Right ventricle myocardium superior (tissue), 1 donor: ENCODE results near the gene ZSWIM7. TPM values are rescaled to one million over a fixed set of nuclear protein-coding genes. Genes with fewer than 3 reads are reported as not detected.

ENCODE experiments used
- ATAC-seq: fragments of 200-7000 bp; cut with Tn5 transposase; one replicate; pipeline ENCODE4 v1.9.1; 2020; ENCODE audit warnings: mild to moderate bottlenecking; ENCODE audit not compliant: poor library complexity
- DNase-seq: peaks from one replicate; pipeline ENCODE4 v3.0.0-alpha.2; 2020
- intact Hi-C: fragments of 100-400 bp; cut with DNase I; formaldehyde crosslinking; loops from one replicate; pipeline ENCODE4 v1.11.2; 2022
- long read RNA-seq: library from polyadenylated mRNA; unstranded; transcript quantifications from one replicate; pipeline ENCODE4 v2.0.0, GENCODE V29; 2021
- total RNA-seq: library from RNA; stranded (reverse); fragmentation: NEBNext Ultra II Directional; extraction: Animal tissue kit (Norgen Biotek cat#: 25700); gene quantifications from one replicate; pipeline ENCODE4 v1.2.1, GENCODE V29; 2021
- donor health status: DM: no; HTN: yes; CAD: no; lungs with severe emphysema.

ZSWIM7 gene, protein sequence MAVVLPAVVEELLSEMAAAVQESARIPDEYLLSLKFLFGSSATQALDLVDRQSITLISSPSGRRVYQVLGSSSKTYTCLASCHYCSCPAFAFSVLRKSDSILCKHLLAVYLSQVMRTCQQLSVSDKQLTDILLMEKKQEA
- total RNA-seq, result 21.0 TPM
- long read RNA-seq, transcript ZSWIM7-201 (5 exons, 2,008 nt), result major isoform, 7 of 18 reads
- long read RNA-seq, partial matches to known transcripts, result 0 of 18 reads
- long read RNA-seq, other reads (novel, unspliced or antisense), result 7 of 18 reads

DNA sequence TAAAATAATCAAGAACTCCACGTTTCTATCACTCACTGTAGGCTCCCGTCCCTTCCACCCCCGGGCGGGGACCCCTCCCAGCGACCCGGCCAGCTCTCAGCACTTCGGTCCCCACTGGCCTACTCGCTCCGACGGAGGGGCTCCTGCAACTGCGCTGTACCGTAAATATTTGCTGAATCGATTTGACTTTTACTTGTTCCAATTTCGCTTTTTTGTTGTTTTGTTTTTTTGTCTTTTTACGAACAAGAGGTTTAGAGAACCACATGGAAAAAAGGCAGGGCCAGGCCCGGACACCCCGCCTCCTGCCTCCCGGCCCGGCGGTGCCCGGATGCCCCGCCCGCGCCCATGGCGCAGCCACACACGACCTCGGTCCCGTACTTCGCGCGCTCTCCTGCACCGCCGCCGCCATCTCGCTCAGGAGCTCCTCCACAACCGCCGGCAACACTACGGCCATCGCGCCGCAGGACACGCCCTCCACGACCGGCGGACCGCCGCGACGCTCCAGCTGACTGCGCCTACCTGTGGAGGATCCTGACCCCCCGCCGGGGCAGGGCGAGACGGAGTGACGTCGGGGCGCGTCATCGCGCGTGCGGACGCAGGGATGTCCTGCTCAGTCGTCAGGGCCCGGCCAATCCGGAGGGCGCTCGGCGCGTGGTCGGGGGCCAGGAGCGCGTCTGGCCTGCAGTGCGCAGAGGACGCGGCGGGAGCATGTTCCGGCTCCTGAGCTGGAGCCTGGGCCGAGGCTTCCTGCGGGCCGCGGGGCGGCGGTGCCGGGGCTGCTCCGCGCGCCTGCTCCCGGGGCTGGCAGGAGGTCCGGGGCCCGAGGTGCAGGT, at the start of gene ZSWIM7, which contains the start of gene TTC19:
TSS of gene ZSWIM7 (minus strand) at position 564 of the 833 bp plus-strand sequence. CDS start at position 454, 110 bp downstream.
TSS of gene TTC19 (plus strand) at position 684 of the 833 bp plus-strand sequence. CDS start at position 709, 25 bp downstream.
- DNase-seq, result peak; percentile 98
- peak; percentile 98 for ATAC-seq
- intact Hi-C loops, result loop anchor here (5.0 to 10.0 kb wide), 2 partner anchors 55 to 172 kb away; partner anchors contain the start of gene ADORA2B

- DNase-seq, result no peak
- no peak for ATAC-seq
- intact Hi-C loops, result no loop called here
Measured at GRCh38 chr17:16048811-16049449, 49.4 kb upstream of the ZSWIM7 start.

DNA sequence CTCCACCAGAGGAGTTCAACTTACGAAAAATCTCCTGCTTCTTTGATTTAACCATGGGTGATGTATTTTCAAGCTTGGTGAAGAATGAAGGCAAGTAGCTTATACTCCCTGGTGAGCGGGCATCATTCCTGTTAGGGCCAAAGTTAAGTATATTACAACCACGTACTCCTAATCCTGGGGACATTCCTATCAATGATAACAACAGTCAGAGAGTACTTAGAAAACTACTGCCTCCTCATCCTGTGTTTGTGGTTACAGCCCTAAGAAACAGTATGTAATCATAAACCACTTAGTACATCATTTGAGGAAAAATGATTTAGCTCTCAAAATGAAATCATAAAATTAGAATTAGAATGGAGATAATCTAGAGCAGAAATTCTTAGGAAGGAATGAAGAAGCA, 47.5 kb upstream of the ZSWIM7 start:
- intact Hi-C loops, result no loop called here
- ATAC-seq (no peak), DNase-seq (no peak)

- intact Hi-C loops, result no loop called here
- ATAC-seq (no peak), DNase-seq (no peak)
Measured at GRCh38 chr17:16044487-16044886, 45.0 kb upstream of the ZSWIM7 start.

DNA sequence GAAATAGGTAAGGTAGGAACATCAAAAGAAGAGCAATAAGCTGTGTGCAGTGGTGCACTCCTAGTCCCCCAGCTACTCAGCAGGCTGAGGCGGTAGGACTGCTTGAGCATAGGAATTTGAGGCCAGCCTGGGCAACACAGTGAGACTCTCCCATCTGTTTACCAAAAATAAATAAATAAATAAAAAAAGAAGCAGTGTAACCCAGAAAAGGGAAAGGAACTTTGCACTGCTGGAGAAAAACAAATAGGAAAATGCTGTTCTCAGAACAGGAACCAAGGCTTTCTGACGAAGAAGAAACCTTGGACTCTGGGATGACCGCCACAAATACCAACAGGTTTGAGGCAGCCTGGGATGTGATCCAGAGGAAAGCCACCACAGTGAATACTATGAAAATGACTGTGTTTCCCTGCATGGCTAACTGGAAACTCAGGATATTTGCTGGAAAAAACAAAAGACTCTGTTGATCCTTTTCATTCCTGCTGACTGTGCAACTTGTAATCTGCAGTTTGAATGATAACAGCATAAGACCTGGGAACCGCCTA, 41.3 kb upstream of the ZSWIM7 start:
- ATAC-seq (no peak), DNase-seq (no peak)
- intact Hi-C loops, result no loop called here

DNA sequence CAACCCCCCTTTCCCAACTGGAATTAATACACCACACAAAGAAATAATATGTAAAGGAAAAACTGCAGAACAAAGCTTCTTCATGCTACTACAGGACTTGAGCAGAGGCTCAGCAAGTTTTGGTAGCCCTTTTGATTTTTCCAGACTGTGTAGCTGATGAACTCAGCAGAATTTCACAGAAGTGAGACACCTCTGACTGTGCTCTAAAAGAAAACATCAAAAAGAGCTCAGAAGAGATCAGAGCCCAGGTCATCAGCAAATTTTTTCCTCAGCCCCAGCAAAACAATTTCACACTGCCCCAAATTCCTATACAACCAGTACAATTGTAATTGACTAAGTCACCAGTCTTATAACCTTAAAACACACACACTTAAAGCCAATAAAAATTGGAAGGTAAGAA, 38.1 kb upstream of the ZSWIM7 start:
- ATAC-seq (no peak), DNase-seq (no peak)
- intact Hi-C loops, result no loop called here

DNA sequence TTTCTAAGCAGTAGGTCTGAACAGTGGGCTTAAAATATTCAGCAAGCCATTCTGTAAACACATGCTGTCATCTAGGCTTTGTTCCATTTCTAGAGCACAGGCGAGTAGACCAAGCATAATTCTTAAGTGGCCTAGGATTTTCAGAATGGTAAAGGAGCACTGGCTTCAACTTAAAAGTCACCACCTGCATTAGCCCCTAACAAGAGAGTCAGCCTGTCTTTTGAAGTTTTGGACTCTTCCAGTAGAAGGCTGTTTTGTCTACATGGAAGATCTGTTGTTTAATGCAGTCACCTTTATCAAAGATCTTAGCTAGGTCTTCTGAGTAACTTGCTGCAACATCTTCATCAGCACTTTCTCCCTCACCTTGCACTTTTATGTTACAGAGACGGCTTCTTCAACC, 36.8 kb upstream of the ZSWIM7 start:
- no peak for ATAC-seq
- intact Hi-C loops, result no loop called here
- no peak for DNase-seq

DNA sequence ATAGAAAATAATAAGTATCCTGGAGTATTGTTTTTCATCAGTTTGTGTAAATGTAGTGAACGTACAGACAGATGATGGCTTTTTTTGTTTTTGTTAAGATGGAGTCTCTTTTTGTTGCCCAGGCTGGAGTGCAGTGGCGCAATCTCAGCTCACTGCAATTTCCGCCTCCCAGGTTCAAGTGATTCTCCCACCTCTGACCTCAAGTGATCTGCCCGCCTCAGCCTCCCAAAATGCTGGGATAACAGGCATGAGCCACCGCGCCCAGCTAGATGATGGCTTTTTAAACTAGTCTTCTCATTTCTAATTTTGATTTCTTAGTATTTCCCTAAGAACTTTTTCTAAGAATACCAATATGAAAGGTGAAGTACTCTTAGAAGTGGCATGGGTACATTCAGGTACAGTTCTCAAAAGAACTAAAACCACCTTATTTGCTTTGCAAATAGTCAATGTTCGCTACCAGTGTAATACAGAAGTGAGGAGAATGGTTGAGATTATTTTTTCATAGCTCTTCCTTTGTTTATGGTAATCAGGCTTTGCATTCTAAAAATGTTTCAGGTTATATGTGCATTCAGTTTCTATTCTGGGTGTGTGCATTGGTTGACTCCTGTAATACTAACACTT, 34.3 kb upstream of the ZSWIM7 start:
- DNase-seq, result no peak
- ATAC-seq, result no peak
- intact Hi-C loops, result no loop called here

- intact Hi-C loops, result no loop called here
Measured at GRCh38 chr17:16027708-16028584, 28.4 kb upstream of the ZSWIM7 start.

GRCh38 chr17:16026895-16027294, 27.4 kb upstream of the ZSWIM7 start:
- ATAC-seq, result no peak
- no peak for DNase-seq
- intact Hi-C loops, result no loop called here

More at GRCh38 chr17:16027708-16028584, 28.4 kb upstream of the ZSWIM7 start:
- ATAC-seq (no peak), DNase-seq (no peak)

DNA sequence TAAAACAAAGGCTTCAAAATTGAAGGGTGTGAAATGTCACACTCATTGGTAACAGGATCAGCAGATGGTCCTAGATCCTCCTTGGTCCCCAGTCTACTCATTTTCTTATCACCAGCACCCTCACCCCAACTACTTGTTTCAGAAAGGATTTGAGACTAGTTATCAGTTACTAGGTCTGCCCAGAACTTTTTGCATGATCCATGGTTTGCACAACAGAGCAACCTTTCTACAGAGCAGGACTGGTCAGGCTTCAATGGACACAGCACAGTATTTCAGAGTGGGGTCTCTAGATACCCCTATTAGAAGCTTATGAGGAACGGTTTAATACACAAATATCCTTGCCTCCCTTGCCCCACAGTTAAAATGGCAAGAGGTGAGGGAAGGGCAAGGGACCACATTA, 25.7 kb upstream of the ZSWIM7 start:
- DNase-seq, result no peak
- no peak for ATAC-seq
- intact Hi-C loops, result no loop called here

DNA sequence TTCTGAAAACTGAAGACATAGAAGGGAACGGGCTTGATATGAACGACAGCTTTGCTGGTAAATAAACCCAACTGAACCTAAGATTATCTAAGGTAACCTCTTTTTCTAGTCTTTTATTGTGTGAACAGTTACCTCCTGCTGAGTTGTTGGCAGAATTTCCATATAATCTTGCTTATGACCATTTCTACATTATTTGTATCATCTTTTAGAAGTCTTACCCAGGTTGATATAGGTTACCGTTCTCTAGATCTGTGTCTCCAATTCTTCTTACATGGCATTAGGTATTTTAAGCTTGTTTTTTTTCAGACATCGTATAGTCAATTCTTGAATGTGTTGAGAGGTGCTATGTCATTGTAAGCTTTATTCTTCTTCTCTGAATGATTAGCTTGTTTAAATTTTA, 24.4 kb upstream of the ZSWIM7 start:
- intact Hi-C loops, result no loop called here
- ATAC-seq, result no peak
- no peak for DNase-seq

GRCh38 chr17:16019347-16019746, 19.8 kb upstream of the ZSWIM7 start:
- no peak for DNase-seq
- ATAC-seq, result peak; percentile 54
- intact Hi-C loops, result no loop called here

DNA sequence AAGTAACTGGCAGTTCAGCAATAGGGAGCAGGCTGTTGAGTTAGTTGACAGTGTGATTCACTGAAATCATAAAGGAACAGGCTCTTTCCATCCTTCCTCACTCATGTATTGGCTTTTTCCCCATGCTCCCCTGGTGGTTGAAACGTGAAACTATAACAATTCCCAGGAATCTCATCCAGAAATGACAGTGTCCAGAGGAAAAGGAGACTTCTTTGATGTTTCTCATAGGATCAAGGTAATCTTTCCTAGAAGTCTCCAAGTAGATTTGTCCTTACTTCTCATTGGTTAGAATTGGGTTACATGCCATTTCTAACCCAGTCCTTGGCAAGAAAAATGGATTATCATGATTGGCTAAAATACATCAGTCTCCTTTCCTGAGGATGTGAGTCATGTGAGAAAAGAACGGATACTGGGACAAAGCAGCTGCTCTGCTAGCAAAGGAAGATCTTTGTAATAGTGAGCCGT, 14.5 kb upstream of the ZSWIM7 start:
- intact Hi-C loops, result no loop called here
- no peak for DNase-seq
- ATAC-seq, result peak; percentile 44

- no peak for ATAC-seq
- DNase-seq, result no peak
- intact Hi-C loops, result no loop called here
Measured at GRCh38 chr17:16007439-16007838, 7.9 kb upstream of the ZSWIM7 start.

DNA sequence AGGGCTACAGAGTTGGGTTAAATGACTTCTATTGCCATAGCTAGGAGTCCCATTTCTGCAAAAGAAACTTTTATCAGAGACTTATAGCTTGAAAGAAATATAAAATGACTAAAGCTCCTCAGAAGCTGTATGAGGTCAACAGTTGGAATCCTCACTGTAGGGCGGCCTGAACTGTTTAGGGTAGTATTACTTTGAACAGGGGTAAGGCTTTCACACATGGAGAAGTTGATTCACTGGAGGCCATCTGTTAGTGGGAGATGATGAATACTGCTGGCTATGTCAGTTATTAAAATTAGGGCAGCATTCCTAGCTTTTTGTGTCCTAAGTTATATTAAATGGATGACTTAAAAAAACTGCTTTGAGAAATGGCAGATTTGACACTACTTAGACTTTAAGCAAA, 6.1 kb upstream of the ZSWIM7 start:
- intact Hi-C loops, result no loop called here
- DNase-seq, result no peak
- ATAC-seq, result no peak

DNA sequence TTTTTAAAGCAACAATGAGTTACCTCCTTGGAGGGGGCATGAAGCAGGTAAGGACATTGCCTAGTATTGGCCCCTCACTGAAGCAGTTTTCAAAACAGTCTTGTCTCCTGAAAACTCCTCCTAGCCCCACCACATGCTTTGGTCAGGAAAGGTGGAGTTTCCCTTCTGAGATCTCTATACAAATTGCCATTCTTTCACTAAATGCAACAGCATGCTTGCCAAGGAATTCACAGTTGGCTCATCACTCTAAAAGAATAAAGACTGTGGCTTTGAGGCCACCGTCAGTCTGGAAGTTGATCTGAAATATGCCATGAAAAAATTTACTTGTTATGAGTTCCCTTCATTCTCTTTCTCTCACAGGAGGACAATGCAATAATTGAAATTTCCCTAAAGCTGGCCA, 4.3 kb upstream of the ZSWIM7 start:
- DNase-seq, result no peak
- intact Hi-C loops, result no loop called here
- ATAC-seq, result no peak

DNA sequence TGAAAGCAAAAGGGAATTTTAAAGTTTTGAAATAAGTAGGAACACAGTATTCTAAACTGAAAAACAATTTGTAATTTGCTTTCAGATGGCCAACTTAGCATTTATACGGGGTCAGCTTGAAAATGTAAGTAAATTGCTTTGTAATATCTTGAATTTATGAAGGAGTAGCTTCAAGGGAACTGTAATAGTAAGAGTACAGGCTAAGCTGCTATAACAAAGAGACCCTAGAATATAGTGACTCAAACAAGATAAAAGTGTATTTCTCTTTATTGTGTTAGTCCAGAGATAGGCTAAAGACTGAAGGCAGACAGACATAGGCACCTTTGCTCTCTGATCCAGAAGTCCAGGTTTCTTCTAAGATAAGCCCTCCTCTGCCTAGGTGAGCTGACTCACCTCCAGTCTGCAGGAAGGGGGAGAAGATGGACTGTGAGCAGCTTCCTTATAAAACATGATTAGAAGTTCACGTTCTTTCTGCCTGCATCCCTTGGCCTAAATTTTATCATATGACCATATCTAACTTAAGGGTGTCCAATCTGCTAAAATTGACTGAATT, 3.3 kb upstream of the ZSWIM7 start:
- DNase-seq, result no peak
- intact Hi-C loops, result no loop called here
- no peak for ATAC-seq
